ENCODE results near the gene SF3B1. TPM values are rescaled to one million over a fixed set of nuclear protein-coding genes. Genes with fewer than 3 reads are reported as not detected.
A peak's percentile ranks its signal among the peaks of the same experiment; 100 is the strongest.

The SF3B1 gene
- total RNA-seq, 1 experiment from 2014 or later: 274 TPM

- no peaks in the 10 kb centered on the region for H3K9me3 ChIP-seq
- intact Hi-C loops (cut with micrococcal nuclease; ENCODE audit: unreplicated experiment): no loop called here
- H3K4me1 ChIP-seq: no peaks in the 10 kb centered on the region
- no peaks in the 10 kb centered on the region for H3K4me1 Mint-ChIP-seq (ENCODE audit: low read depth, unreplicated experiment)
- H3K9me3 Mint-ChIP-seq (ENCODE audit: unreplicated experiment): no peaks in the 10 kb centered on the region
- no peak for TF ChIP-seq CTCF (IDR thresholded peaks at IDR 0.05; ENCODE audit: insufficient read depth in 1 of 2, low read depth in 1 of 2, low read length in 1 of 2, severe bottlenecking in 1 of 2, unreplicated experiment in 1 of 2)
- no peak for DNase-seq
- ChIA-PET CTCF (no interaction called here), POLR2A (no interaction called here)
- H3K4me3 Mint-ChIP-seq (ENCODE audit: unreplicated experiment): no peak overlapping the region
- H3K27me3 ChIP-seq (replicated peaks; ENCODE audit: control insufficient read depth, insufficient read depth, low read length): no peaks in the 10 kb centered on the region
- no peak overlapping the region for H3K4me3 ChIP-seq (ENCODE audit: low read depth, low read length)
- BruUV-seq (replicated peaks): TSS peak; percentile 34
- peaks cover 3% of the 10 kb centered on the region; the same call in 1 of the 2 replicates for H3K36me3 ChIP-seq (ENCODE audit: control insufficient read depth, insufficient read depth, low read length)
- H3K27ac Mint-ChIP-seq (ENCODE audit: unreplicated experiment): no peak overlapping the region
- peaks cover 94% of the 10 kb centered on the region for H3K36me3 Mint-ChIP-seq (ENCODE audit: insufficient read depth, unreplicated experiment)
- no peaks in the 10 kb centered on the region for H3K27me3 Mint-ChIP-seq (ENCODE audit: insufficient read depth, unreplicated experiment)
Measured at GRCh38 chr2:197399887-197400540, 34.8 kb downstream of the SF3B1 start.

DNA sequence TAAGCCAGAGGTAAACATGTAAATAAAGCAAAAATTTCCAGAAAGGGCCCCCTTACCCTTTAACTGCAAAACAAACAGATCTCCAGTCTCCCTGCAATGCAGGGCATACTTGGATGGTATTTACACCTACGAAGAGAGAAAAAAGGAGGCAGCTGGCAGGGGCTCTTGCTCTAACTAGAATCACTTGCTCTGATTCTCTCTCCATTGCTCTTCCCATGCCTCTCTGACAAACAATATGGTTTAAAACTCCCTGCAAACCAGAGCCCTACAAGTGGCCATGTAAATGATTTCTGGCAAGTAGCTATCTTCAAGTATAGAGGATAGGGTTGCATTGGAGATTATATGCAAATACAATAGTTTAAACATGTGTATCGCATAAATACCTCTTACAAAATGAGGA is 35.9 kb downstream of the SF3B1 start:
- Histone ChIP-seq H3K4me3 (ENCODE audit: low read depth, low read length) (no peak overlapping the region), H3K9me3 (no peaks in the 10 kb centered on the region), H3K27me3 (replicated peaks; ENCODE audit: control insufficient read depth, insufficient read depth, low read length) (no peaks in the 10 kb centered on the region), H3K36me3 (ENCODE audit: control insufficient read depth, insufficient read depth, low read length) (peaks cover 3% of the 10 kb centered on the region; the same call in 1 of the 2 replicates), H3K4me1 (no peaks in the 10 kb centered on the region)
- DNase-seq: no peak
- H3K4me1 Mint-ChIP-seq (ENCODE audit: low read depth, unreplicated experiment): no peaks in the 10 kb centered on the region
- no peaks in the 10 kb centered on the region for H3K9me3 Mint-ChIP-seq (ENCODE audit: unreplicated experiment)
- intact Hi-C loops (cut with micrococcal nuclease; ENCODE audit: unreplicated experiment): no loop called here
- peaks cover 92% of the 10 kb centered on the region for H3K36me3 Mint-ChIP-seq (ENCODE audit: insufficient read depth, unreplicated experiment)
- H3K27me3 Mint-ChIP-seq (ENCODE audit: insufficient read depth, unreplicated experiment): no peaks in the 10 kb centered on the region
- BruUV-seq (replicated peaks): no TSS peak
- CTCF ChIA-PET: no interaction called here
- POLR2A ChIA-PET: no interaction called here
- TF ChIP-seq CTCF (IDR thresholded peaks at IDR 0.05; ENCODE audit: insufficient read depth in 1 of 2, low read depth in 1 of 2, low read length in 1 of 2, severe bottlenecking in 1 of 2, unreplicated experiment in 1 of 2): no peak
- no peak overlapping the region for H3K27ac Mint-ChIP-seq (ENCODE audit: unreplicated experiment)
- H3K4me3 Mint-ChIP-seq (ENCODE audit: unreplicated experiment): no peak overlapping the region

DNA sequence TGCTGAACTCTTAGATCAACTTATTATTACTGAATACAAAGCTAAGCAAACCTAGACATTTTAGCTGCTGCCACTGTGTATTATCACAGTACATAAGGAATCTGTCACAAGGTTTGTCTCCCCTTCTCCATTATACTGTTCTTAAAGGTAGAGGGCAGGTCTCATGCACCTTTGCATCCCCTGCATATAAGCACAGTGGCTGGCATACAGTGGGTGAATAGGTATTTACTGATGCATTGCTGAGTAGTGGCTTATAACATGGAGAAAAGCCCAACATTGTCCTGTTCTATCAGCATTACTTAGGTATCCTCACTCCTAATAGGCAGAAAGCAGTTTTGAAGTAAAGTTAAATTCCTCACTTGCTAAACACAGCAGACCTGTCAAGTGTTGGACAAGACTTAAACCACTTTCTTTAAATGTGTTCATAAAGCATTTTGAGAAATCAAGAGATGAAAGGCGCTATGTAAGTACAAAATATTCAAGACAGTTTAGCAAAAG is 43.6 kb downstream of the SF3B1 start:
- ChIA-PET POLR2A (interaction anchor here (0.7 kb wide), 1 partner anchor 22 kb away, joined by 3 read pairs; no protein-coding TSS in a partner anchor), CTCF (no interaction called here)
- H3K27me3 ChIP-seq (replicated peaks; ENCODE audit: control insufficient read depth, insufficient read depth, low read length): no peaks in the 10 kb centered on the region
- Mint-ChIP-seq H3K9me3 (ENCODE audit: unreplicated experiment) (no peaks in the 10 kb centered on the region), H3K36me3 (ENCODE audit: insufficient read depth, unreplicated experiment) (peaks cover 71% of the 10 kb centered on the region), H3K4me3 (ENCODE audit: unreplicated experiment) (no peak overlapping the region), H3K27me3 (ENCODE audit: insufficient read depth, unreplicated experiment) (no peaks in the 10 kb centered on the region), H3K27ac (ENCODE audit: unreplicated experiment) (no peak overlapping the region), H3K4me1 (ENCODE audit: low read depth, unreplicated experiment) (no peaks in the 10 kb centered on the region)
- intact Hi-C loops (cut with micrococcal nuclease; ENCODE audit: unreplicated experiment): no loop called here
- no peaks in the 10 kb centered on the region for H3K9me3 ChIP-seq
- no TSS peak for BruUV-seq (replicated peaks)
- TF ChIP-seq CTCF (IDR thresholded peaks at IDR 0.05; ENCODE audit: insufficient read depth in 1 of 2, low read depth in 1 of 2, low read length in 1 of 2, severe bottlenecking in 1 of 2, unreplicated experiment in 1 of 2): no peak
- no peak overlapping the region for H3K4me3 ChIP-seq (ENCODE audit: low read depth, low read length)
- H3K36me3 ChIP-seq (ENCODE audit: control insufficient read depth, insufficient read depth, low read length): no peaks in the 10 kb centered on the region; the same call in 1 of the 2 replicates
- no peak for DNase-seq
- H3K4me1 ChIP-seq: no peaks in the 10 kb centered on the region
